Amniotic epithelial cell (primary cell): ENCODE data around the gene CACNA1C.

ENCODE experiments used
- DNase-seq: peaks from one replicate; pipeline ENCODE4 v3.0.0-alpha.2; 2010; ENCODE audit warnings: low read depth

The CACNA1C gene

DNA sequence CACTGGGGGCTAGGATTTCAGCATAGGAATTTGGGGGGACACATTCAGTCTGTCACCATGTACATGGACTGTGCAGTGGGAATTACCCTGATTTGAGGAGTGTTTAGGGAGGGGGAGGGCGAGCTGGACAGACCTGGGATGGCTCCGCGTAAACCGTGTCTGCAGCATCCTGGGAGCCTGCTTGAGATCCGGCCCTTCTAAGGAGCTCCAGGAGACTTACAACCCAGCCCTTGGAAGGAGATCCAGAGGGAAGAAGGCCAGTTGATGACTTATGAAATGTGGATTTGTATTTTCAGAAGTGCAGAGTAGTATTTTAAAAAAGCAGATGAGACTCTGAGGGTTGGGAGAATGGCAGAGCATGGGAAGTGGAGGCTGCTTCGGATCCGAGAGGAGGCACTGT is 153.2 kb downstream of the CACNA1C start:
- DNase-seq, result no peak

- no peak for DNase-seq
These were observed 156.2 kb downstream of the CACNA1C start for GRCh38 chr12:2208837-2209635.

DNA sequence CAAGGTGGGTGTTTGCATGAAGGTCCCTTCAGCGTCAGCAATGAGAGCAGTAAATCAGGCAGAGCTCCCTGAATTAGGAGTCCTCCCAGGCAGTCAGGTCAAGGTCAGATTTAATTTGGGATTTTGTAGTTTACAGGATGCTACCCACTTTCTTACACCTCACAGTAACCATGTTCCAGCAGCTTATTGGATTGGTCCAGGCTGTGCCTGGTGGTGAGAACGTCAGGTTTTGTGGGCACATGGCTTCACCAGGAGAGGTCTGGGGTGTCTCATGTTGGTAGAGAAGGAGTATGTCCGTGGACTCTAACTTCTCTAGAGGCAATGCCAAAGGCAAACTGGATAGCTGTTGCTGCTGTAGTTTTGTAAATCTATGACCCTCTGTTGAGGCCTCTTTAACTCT is 158.3 kb downstream of the CACNA1C start:
- DNase-seq, result no peak

GRCh38 chr12:2212537-2212936 is 159.8 kb downstream of the CACNA1C start:
- no peak for DNase-seq

DNA sequence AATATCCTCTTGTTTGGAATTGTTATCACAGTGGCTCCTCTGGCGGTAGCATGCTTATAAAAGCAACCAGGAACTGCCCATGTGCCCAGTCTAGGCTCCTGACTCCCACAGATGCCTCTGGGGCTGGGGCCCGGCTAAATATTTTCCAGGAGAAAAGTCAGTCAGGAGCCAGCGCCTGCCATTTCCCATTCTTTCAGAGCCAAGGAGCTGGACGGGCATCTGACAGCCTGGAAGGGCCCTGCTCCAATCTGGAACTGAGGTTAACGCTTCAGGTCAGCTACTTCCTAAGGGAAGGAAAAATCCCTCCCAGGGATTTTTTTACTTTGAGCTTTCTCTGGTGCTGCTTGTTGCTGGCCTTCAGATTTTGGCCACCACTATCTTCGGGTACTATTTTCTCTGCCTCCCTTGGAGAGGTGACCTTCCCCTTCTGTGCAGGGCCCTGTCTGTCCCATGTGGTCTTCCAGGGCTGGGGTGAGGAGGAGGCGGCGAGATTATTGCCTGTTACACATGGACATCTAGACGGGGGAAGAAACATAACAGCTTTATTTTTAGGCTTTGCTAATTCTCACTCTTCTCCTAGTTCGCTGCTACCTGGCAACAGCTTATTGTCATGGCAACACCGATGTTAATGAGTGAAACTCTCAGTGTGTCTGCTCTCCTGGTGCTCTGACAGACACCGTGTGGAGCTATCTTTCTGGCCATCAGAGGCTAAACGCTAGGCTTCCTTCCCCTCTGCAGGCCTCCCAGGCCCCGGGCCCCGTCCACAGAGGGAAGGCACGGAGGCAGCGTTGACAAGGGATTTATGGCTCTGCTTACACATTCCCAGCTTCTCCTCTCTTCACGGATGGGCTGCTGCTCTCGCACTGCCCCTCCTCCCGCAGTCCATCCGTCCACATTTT is 160.4 kb downstream of the CACNA1C start:
- DNase-seq, result peak; percentile 60

DNA sequence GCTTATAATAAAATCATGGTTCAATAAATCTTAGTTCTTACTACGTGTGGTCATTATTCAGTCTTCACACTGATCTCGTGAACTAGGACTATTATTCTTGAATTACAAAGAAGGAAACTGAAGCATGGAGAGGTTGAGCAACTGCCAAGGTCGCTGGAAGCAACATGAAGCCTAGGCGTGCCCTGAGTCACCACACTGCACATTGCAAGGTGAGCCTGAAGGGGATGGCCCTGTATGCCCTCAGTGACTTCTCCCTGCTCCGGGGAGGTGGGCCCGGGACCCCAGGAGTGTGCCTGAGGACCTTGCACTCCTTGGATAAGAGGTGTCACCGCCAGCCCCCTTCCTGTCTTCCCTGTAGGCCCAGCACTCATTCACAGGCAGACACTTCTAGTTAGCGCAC is 161.6 kb downstream of the CACNA1C start:
- DNase-seq, result peak; percentile 71

DNA sequence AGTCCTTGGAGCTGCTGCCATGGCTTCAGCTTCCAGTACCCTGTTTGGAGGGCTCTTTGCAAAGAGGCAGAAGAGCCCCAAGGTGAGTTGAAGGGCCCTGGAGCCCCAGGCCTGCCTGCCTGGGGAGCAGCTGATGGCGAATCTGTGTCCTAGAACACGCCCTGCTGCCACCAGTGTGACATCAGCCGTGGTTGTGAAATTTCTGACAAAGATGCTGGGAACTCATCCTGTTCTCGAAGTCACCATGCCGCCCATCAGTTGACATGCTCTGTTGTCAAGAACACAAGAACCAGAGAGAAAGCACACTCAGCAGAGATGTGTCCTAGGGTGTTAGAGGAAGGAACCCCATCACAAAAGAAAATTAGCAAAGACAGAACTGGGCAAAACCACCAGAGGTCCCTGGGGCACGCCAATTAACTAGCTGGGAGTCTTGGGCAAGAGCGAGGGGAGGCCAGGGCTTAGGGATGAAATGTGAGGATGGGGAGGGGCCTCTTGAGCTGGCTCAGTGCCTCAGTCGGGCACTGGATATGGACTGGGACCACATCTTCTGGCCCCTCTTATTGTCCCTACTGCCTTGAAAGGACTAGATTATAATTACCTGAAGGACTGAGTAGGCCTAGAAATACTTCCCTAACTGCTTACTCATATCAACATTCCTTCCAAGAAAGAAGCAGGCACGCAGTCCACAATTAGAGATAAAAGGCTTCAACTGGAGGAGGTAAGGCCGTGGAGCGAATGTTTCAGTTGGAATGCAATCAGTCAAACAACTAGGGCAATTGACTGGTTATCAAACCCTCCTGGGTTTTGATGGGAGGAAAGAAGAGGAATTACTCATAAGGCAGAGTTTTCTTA is 163.1 kb downstream of the CACNA1C start:
- DNase-seq, result peak; percentile 80

DNA sequence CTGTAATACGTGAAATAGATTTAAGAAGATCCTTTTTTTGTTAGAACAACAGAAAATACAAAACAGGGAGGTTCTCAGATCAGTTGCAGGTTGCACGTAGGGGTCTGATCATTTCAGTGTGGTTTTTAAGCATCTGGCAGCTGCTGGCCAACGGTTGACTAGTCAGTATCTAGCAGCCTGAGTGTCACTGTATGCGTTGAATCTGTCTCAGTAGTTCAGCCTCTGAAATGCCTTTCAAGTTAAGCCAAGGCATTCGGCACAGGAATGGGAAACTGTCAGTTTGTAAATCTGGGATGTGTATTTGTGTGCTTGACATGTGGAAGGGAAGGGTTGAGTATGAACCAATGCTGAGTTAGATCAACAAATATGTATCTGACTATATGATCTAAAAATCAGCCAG is 165.9 kb downstream of the CACNA1C start:
- DNase-seq, result no peak

- no peak for DNase-seq
These were observed 168.3 kb downstream of the CACNA1C start for GRCh38 chr12:2221030-2221621.

GRCh38 chr12:2222691-2223090 is 169.9 kb downstream of the CACNA1C start:
- no peak for DNase-seq

GRCh38 chr12:2224961-2225360 is 172.2 kb downstream of the CACNA1C start:
- DNase-seq, result no peak

DNA sequence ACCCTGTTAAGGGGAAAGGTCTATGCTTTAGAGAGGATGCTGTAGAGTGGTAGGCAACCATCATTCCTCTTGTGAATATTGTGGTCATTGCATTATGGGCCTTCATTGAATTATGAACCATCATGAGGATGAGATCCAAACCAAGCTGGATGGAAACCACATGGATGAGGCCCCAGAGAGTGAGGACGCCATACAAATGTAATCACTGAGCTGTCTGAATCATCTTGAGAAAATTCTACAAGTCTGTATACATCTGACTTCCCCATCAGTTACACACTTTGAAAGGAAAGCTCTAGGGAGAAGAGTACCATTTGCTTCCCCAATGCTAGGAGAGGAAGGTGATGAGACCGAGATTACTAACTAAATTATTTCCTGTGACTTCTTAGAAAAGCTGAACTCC is 172.9 kb downstream of the CACNA1C start:
- no peak for DNase-seq

DNA sequence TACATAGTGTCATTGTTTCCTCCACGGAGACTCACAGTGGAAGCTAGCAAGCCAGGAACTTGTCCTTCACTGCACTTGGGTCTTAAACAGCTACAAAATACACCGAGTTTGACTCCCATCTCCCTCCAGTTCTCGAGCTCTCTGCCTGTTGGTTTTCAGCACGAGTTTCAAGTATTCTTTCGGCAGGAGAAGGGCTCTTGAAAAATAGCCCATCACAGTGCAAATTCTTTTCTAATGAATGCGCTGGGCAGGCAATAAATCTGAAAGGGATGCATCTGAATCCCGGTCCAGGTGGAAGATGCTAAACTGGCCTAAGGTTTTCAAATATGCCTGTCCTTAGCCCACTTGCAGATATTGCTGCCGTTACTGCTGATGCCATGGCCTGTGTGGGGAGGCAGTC is 173.9 kb downstream of the CACNA1C start:
- DNase-seq, result no peak

- DNase-seq, result no peak
These were observed 174.6 kb downstream of the CACNA1C start for GRCh38 chr12:2227360-2227759.

GRCh38 chr12:2228535-2228934 is 175.7 kb downstream of the CACNA1C start:
- no peak for DNase-seq

GRCh38 chr12:2229661-2230539 is 177.1 kb downstream of the CACNA1C start:
- DNase-seq, result no peak

DNA sequence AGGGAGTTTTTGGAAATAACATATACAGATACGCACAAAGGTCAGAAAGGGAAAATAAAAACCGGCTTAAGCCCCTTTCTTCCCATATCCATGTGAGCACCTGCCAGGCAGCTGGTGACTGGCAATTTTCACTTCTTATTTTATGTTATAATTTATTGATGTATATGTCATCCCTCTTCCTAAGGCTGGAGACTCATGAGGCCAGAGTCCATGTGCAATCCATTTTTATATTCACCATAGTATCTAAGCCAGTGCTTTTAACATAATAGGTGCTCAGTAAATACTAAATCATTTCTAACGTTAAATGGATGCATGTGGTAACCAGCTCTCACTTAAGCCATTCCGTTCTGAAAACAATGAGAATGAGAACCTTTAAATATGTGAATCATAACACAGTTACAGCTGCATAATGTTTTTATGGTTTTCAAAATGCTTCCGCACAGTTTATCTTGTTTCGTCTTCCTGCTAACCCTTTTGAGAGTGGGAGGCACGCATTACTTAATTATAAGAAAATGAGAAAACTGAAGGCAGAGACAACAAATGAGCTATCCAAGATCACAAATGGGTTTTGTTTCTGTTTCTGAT is 178.3 kb downstream of the CACNA1C start:
- DNase-seq, result no peak

DNA sequence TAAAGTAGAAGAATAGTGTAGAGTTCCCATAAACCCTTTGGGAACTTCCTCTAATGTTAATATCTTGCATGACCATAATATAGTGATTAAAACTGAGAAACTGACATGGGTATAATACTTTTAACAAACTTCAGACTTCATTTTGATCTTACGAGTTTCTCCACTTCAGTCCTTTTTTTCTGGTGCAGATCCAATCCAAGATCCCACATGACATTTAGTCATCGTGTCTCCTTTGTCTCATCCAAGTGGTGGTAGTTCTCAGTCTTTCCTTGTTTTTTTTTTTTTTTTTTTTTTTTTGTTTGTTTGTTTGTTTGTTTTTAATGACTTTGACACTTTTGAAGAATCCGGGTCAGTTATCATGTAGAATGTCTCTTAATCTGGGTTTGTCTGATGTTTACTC is 179.2 kb downstream of the CACNA1C start:
- no peak for DNase-seq

DNA sequence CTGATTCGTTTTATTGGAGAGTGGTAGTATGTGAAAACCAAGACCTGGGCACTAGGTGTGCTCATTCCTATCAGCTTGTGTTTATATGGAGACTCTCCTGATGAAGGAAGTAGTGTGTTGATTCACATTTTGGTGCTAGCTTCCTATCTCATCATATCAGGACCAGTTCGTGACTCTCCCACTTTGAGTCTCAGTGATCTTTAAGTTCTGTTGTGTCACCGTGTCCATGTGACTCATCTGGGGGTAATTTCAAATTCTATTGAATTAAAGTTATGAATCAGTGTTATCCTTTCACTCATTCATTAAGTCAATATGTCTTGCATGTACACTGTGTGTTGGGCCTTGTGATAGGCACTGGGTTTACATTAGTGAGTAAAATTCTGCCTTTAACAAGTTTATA is 180.2 kb downstream of the CACNA1C start:
- no peak for DNase-seq

DNA sequence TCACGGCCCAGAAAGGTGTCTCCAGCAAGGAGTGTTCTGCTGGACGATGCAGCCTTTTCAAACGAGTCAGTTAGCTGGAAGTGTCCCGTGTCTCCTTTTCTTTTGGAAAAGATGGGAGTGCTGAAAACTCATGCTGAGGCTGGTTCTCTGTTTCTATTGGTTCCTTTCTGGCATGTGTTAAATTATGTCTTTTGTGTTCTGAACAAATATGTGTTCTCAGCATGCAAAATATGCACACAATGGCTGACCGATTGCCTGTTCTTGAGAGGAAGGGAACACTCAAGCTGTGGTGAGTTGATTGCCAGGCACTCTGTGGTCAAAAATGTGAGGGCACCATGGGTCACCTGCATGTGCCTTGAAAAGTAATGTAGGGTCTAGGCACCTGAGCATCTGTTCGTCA is 181.3 kb downstream of the CACNA1C start:
- no peak for DNase-seq
